ENCODE measurements around the gene PRKCE. TPM values are rescaled to one million over a fixed set of nuclear protein-coding genes. Genes with fewer than 3 reads are reported as not detected.

The PRKCE gene
- total and polyA plus RNA-seq, 2 of the 8 experiments (the other 6 are each of a cell fraction or from before 2014, with no cell fraction given), result 0.54 to 2.1 TPM

GRCh38 chr2:46119453-46119852 lies 468.0 kb downstream of the PRKCE start (continued):
- TF ChIP-seq, protein P1, sequence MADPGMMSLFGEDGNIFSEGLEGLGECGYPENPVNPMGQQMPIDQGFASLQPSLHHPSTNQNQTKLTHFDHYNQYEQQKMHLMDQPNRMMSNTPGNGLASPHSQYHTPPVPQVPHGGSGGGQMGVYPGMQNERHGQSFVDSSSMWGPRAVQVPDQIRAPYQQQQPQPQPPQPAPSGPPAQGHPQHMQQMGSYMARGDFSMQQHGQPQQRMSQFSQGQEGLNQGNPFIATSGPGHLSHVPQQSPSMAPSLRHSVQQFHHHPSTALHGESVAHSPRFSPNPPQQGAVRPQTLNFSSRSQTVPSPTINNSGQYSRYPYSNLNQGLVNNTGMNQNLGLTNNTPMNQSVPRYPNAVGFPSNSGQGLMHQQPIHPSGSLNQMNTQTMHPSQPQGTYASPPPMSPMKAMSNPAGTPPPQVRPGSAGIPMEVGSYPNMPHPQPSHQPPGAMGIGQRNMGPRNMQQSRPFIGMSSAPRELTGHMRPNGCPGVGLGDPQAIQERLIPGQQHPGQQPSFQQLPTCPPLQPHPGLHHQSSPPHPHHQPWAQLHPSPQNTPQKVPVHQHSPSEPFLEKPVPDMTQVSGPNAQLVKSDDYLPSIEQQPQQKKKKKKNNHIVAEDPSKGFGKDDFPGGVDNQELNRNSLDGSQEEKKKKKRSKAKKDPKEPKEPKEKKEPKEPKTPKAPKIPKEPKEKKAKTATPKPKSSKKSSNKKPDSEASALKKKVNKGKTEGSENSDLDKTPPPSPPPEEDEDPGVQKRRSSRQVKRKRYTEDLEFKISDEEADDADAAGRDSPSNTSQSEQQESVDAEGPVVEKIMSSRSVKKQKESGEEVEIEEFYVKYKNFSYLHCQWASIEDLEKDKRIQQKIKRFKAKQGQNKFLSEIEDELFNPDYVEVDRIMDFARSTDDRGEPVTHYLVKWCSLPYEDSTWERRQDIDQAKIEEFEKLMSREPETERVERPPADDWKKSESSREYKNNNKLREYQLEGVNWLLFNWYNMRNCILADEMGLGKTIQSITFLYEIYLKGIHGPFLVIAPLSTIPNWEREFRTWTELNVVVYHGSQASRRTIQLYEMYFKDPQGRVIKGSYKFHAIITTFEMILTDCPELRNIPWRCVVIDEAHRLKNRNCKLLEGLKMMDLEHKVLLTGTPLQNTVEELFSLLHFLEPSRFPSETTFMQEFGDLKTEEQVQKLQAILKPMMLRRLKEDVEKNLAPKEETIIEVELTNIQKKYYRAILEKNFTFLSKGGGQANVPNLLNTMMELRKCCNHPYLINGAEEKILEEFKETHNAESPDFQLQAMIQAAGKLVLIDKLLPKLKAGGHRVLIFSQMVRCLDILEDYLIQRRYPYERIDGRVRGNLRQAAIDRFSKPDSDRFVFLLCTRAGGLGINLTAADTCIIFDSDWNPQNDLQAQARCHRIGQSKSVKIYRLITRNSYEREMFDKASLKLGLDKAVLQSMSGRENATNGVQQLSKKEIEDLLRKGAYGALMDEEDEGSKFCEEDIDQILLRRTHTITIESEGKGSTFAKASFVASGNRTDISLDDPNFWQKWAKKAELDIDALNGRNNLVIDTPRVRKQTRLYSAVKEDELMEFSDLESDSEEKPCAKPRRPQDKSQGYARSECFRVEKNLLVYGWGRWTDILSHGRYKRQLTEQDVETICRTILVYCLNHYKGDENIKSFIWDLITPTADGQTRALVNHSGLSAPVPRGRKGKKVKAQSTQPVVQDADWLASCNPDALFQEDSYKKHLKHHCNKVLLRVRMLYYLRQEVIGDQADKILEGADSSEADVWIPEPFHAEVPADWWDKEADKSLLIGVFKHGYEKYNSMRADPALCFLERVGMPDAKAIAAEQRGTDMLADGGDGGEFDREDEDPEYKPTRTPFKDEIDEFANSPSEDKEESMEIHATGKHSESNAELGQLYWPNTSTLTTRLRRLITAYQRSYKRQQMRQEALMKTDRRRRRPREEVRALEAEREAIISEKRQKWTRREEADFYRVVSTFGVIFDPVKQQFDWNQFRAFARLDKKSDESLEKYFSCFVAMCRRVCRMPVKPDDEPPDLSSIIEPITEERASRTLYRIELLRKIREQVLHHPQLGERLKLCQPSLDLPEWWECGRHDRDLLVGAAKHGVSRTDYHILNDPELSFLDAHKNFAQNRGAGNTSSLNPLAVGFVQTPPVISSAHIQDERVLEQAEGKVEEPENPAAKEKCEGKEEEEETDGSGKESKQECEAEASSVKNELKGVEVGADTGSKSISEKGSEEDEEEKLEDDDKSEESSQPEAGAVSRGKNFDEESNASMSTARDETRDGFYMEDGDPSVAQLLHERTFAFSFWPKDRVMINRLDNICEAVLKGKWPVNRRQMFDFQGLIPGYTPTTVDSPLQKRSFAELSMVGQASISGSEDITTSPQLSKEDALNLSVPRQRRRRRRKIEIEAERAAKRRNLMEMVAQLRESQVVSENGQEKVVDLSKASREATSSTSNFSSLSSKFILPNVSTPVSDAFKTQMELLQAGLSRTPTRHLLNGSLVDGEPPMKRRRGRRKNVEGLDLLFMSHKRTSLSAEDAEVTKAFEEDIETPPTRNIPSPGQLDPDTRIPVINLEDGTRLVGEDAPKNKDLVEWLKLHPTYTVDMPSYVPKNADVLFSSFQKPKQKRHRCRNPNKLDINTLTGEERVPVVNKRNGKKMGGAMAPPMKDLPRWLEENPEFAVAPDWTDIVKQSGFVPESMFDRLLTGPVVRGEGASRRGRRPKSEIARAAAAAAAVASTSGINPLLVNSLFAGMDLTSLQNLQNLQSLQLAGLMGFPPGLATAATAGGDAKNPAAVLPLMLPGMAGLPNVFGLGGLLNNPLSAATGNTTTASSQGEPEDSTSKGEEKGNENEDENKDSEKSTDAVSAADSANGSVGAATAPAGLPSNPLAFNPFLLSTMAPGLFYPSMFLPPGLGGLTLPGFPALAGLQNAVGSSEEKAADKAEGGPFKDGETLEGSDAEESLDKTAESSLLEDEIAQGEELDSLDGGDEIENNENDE (IDR thresholded peaks at IDR 0.05; ENCODE audit: insufficient replicate concordance, low read length), result no peak
- TF ChIP-seq PHF8 (conservative IDR thresholded peaks at IDR 0.05; ENCODE audit: low read depth, low read length) (no peak), EP300 (IDR thresholded peaks at IDR 0.05; ENCODE audit: borderline replicate concordance in 1 of 2, low read depth in 2 of 2, low read length in 2 of 2) (no peak), RBBP5 (IDR thresholded peaks at IDR 0.05; ENCODE audit: borderline replicate concordance, low read depth, low read length) (no peak), YY1 (IDR thresholded peaks at IDR 0.05; ENCODE audit: low read depth, low read length) (no peak), SIRT6 (IDR thresholded peaks at IDR 0.05; ENCODE audit: low read length) (no peak)
- TF ChIP-seq, protein P2, sequence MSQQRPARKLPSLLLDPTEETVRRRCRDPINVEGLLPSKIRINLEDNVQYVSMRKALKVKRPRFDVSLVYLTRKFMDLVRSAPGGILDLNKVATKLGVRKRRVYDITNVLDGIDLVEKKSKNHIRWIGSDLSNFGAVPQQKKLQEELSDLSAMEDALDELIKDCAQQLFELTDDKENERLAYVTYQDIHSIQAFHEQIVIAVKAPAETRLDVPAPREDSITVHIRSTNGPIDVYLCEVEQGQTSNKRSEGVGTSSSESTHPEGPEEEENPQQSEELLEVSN (IDR thresholded peaks at IDR 0.05), result no peak
- TF ChIP-seq, protein P3, sequence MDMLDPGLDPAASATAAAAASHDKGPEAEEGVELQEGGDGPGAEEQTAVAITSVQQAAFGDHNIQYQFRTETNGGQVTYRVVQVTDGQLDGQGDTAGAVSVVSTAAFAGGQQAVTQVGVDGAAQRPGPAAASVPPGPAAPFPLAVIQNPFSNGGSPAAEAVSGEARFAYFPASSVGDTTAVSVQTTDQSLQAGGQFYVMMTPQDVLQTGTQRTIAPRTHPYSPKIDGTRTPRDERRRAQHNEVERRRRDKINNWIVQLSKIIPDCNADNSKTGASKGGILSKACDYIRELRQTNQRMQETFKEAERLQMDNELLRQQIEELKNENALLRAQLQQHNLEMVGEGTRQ (IDR thresholded peaks at IDR 0.05; ENCODE audit: low read length), result no peak
